Fibroblast of the aortic adventitia (primary cell): ENCODE data around the gene DYNC1H1. TPM values are rescaled to one million over a fixed set of nuclear protein-coding genes. Genes with fewer than 3 reads are reported as not detected.

Experiments used
- DNase-seq: peaks from one replicate; pipeline ENCODE4 v3.0.0-alpha.2; 2010; ENCODE audit warnings: low read depth
- H3K4me3 ChIP-seq: 2 replicates; pipeline ENCODE4 v1.5.1; 2011; ENCODE audit warnings: low read depth, mild to moderate bottlenecking, control low read depth, low read length, moderate library complexity
- total RNA-seq: library from RNA; depleted of rRNA; stranded (reverse); fragments of >200 nt; gene quantifications from 2 replicates; pipeline ENCODE4 v1.2.3, GENCODE V29; 2012; ENCODE audit warnings: low replicate concordance
- TF ChIP-seq, protein P1 (sequence below): IDR thresholded peaks from 2 replicates; pipeline ENCODE4 v1.5.1; 2011; ENCODE audit warnings: mild to moderate bottlenecking, low read length, control low read depth, inconsistent platforms; ENCODE audit not compliant: insufficient read depth

Gene DYNC1H1
- total RNA-seq, 1 donor: 376 TPM

DNA sequence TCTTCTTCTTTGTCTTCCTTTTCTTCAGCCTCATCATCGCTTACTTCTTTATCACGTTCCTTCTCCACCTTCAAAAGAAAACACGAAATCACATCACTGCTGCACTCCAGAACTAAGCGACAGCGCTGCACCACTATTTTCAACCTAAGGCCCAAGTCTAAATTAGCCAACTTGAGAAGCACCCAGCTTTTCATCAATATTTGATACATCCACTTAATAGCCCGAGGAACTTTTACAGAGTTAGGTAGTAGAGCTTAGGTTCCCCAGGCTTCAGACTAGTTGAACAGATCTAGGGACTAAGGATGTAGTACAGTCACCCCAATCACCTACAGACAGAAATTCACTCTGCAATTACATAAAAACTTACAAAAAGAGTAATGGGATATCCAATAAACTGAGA lies 120.6 kb downstream of the DYNC1H1 start:
- no peak for DNase-seq
- peak overlapping the region; percentile 77 for H3K4me3 ChIP-seq
- TF ChIP-seq, protein P1, sequence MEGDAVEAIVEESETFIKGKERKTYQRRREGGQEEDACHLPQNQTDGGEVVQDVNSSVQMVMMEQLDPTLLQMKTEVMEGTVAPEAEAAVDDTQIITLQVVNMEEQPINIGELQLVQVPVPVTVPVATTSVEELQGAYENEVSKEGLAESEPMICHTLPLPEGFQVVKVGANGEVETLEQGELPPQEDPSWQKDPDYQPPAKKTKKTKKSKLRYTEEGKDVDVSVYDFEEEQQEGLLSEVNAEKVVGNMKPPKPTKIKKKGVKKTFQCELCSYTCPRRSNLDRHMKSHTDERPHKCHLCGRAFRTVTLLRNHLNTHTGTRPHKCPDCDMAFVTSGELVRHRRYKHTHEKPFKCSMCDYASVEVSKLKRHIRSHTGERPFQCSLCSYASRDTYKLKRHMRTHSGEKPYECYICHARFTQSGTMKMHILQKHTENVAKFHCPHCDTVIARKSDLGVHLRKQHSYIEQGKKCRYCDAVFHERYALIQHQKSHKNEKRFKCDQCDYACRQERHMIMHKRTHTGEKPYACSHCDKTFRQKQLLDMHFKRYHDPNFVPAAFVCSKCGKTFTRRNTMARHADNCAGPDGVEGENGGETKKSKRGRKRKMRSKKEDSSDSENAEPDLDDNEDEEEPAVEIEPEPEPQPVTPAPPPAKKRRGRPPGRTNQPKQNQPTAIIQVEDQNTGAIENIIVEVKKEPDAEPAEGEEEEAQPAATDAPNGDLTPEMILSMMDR: no peak

DNA sequence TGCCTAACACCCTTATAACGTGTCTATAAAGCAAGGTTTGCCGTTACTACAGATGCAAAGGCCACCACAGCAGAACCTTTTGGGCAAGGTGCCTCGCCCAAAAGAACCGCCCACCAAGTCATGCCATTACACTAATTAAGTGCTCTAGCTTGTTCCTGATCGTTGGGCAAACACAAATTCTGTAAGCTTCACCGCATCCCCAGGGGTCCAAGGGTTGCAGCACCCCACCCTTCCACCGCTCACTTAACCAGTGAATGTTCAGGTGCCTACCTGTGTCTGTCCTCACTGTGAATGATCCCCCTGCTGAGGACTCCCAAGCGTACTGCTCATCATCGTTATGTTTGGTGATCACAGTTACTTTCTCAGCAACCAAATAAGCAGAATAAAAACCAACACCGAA lies 121.1 kb downstream of the DYNC1H1 start:
- TF ChIP-seq, protein P1: no peak
- peak overlapping the region; percentile 77 for H3K4me3 ChIP-seq
- DNase-seq: no peak

DNA sequence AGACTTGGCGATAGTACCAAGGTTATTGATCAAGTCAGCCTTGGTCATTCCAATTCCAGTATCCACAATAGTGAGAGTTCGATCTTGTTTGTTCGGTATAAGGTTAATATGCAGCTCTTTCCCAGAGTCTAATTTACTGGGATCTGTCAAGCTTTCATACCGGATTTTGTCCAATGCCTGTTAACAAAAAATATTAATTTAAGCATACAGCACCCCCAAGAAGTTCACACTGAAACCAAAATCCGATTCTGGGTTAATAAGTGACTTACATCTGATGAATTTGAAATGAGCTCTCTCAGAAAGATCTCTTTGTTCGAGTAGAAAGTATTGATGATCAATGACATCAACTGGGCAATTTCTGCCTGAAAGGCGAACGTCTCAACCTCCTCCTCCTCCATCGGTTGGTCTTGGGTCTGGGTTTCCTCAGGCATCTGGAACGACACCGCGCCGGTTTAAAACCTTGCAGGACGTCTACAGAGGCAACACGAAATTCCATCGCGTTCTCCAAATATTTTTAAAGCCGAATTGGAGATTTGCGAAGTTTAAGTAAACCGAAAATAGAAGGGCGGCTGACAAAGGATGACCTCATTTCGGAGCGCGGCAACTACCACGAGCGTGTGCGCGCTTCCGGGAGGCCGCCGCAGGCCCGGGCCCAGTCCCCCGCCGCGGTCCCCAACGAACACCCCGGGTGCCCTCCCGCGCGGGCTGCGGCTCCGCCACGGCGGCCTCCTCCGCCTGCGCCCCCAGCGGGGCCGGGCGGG lies 121.8 kb downstream of the DYNC1H1 start:
- peak; percentile 69 for DNase-seq
- TF ChIP-seq, protein P1: no peak
- H3K4me3 ChIP-seq: peak overlapping the region; percentile 77

DNA sequence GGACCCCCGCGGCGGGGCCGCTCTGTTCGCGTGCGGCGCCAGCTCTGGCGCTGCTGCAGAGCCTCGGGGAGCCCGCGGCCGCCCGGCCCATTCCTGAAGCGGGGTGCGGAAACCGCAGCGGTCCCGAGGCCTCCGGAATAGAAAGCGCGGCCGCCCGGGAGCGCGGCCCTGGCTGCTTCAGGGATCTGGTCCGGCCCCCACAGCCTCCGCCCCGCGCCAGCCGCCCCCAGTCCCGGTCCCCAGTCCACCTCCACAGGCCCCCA lies 122.3 kb downstream of the DYNC1H1 start:
- H3K4me3 ChIP-seq: peak overlapping the region; percentile 77
- no peak for DNase-seq
- TF ChIP-seq, protein P1: no peak

DNA sequence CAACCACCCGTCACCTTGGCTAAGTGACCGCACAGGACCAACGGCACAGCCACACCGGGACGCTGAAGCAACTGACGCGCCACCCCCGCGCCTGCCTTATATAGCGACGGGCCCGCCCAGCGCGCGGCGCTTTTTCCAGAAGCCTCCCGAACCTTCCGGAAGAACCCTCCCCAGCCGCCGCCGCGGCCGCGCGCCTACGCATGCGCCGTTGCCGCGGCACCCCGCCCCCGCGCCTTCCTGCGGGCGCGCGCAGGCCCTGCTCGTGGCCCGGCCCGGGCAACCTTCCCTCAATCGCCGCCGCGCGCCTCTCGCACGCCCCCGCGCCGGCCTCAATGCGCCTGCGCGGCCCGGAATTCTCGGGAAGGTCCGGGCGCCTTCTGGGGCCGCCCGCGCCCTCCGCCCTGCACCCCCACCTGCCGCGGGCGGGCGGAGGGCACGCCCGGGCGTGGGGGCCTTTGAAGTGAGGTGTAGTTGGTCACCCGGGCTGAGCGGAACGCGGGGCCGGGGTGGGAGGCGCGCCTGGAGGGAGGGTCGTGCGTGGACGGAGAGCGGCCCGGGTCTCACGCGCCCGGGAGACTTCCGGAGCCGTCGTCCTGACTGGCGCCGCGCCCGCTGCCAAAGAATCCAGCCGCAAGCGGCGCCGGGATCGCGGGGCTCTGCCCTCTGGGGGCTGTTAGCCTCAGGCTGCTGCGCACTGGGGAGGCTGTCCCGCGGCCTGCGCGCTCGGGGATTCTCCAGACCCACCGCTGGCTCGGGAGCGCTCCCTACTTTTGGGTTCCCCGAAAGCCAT lies 122.8 kb downstream of the DYNC1H1 start, which contains the start of gene HSP90AA1:
TSS of gene HSP90AA1 (minus strand) at position 73 of the 790 bp plus-strand sequence. CDS start 666 bp downstream, outside the sequence.
- peak; percentile 88 for DNase-seq
- TF ChIP-seq, protein P1: peak; percentile 8
- peak within 1 kb of the TSS; percentile 77 for H3K4me3 ChIP-seq

DNA sequence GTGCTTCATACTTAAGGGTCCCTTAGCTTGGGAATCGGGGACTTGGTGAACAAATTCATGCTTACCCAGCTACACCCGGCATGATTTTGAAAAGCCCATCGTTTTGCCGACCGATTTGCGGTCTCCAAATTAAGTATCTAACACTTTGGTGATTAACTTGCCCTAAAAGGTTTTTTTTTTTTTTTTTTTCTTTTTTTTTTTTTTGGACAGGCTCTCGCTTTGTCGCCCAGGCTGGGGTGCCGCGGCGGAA lies 123.3 kb downstream of the DYNC1H1 start:
- TF ChIP-seq, protein P1: no peak
- no peak for DNase-seq
- H3K4me3 ChIP-seq: peak overlapping the region; percentile 69
